ENCODE results near the gene SPATA12. TPM values are rescaled to one million over a fixed set of nuclear protein-coding genes. Genes with fewer than 3 reads are reported as not detected.

SPATA12 gene
- total and polyA plus RNA-seq, 12 donors = not detected

DNA sequence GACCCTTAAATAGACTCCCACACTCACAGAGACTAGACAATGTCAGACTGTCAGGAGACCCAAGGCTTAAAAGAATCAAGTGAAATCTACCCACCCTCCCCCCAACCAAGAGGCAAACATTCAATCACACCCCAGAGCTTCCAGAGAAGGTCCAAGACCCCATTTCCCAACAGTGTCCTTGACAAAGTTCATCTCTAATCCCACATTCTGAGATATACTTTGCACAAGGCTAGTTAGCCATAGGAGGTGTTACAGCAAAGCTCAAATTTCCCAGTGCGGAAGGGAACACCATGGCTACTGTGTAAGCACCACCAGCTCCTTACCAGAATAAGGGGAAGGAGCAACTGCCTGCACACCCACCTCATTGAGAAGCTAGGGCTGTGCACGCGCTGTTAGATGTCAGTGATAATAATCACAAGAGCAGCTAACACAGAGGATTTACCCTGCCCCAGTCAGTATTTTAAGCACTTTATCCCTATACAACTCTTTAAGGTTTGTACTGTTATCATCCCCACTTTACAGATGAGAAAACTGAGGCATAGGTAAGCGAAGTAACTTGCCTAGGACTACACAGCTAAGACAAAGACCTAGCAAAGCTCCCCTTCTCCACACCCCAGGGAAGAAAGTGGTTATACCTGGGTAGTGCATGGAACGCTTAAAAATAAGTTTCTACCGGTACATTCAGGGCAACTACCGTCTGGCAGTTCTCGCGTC, 17.3 kb downstream of the SPATA12 start:
- DNase-seq = no peak
- peak overlapping the region; percentile 52 to 85 (median 76) for H3K4me3 ChIP-seq
- peaks cover 0 to 15% (median 12%) of the 10 kb centered on the region in 9 donors for H3K4me1 ChIP-seq
- WGBS, 2 donors = 44 to 48% methylated on average over 9 of the region's 9 CpGs
- ATAC-seq = no peak
- no peaks in the 10 kb centered on the region for H3K9me3 ChIP-seq
- peak overlapping the region in 5 of 10 donors; percentile 16 to 58 (median 41) for H3K27ac ChIP-seq
- peaks cover 0 to 48% (median 0%) of the 10 kb centered on the region in 7 donors for H3K27me3 ChIP-seq
- TF ChIP-seq, protein P1, sequence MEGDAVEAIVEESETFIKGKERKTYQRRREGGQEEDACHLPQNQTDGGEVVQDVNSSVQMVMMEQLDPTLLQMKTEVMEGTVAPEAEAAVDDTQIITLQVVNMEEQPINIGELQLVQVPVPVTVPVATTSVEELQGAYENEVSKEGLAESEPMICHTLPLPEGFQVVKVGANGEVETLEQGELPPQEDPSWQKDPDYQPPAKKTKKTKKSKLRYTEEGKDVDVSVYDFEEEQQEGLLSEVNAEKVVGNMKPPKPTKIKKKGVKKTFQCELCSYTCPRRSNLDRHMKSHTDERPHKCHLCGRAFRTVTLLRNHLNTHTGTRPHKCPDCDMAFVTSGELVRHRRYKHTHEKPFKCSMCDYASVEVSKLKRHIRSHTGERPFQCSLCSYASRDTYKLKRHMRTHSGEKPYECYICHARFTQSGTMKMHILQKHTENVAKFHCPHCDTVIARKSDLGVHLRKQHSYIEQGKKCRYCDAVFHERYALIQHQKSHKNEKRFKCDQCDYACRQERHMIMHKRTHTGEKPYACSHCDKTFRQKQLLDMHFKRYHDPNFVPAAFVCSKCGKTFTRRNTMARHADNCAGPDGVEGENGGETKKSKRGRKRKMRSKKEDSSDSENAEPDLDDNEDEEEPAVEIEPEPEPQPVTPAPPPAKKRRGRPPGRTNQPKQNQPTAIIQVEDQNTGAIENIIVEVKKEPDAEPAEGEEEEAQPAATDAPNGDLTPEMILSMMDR (IDR thresholded peaks at IDR 0.05) = no peak
- intact Hi-C loops (cut with DNase I) = loop anchor here in 8 of 10 donors (5.0 to 10.0 kb wide), 4 partner anchors 70 to 85 kb away; no protein-coding TSS in a partner anchor
- no peaks in the 10 kb centered on the region for H3K36me3 ChIP-seq

DNA sequence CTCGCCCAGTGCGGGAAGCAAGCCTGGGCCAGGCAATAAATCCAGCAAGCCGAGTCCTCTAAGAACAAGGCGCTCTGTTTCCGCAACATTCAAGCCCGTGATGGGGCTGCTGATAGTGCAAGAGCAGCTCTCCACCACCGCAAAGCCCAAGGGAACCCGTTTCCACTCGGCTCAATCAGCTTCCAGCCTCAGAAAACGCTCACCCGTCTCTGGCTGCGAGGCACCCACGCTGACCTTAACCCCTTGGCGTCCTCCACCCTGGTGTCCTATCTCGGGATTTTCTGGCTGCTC, 17.8 kb downstream of the SPATA12 start:
- Histone ChIP-seq H3K9me3 (no peaks in the 10 kb centered on the region), H3K27ac (peak overlapping the region in 6 of 10 donors; percentile 16 to 58 (median 43)), H3K27me3 (peaks cover 0 to 48% (median 0%) of the 10 kb centered on the region in 7 donors), H3K36me3 (no peaks in the 10 kb centered on the region), H3K4me3 (peak overlapping the region; percentile 52 to 85 (median 76)), H3K4me1 (peaks cover 0 to 15% (median 12%) of the 10 kb centered on the region in 9 donors)
- peak; percentile 36 to 48 for DNase-seq
- 1 to 2% methylated on average over 15 of the region's 15 CpGs for WGBS, 2 donors
- TF ChIP-seq, protein P1 (IDR thresholded peaks at IDR 0.05) = no peak
- peak in 7 of 8 donors; percentile 36 to 76 (median 44) for ATAC-seq
- intact Hi-C loops (cut with DNase I) = loop anchor here in 8 of 10 donors (5.0 to 10.0 kb wide), 4 partner anchors 71 to 86 kb away; no protein-coding TSS in a partner anchor

DNA sequence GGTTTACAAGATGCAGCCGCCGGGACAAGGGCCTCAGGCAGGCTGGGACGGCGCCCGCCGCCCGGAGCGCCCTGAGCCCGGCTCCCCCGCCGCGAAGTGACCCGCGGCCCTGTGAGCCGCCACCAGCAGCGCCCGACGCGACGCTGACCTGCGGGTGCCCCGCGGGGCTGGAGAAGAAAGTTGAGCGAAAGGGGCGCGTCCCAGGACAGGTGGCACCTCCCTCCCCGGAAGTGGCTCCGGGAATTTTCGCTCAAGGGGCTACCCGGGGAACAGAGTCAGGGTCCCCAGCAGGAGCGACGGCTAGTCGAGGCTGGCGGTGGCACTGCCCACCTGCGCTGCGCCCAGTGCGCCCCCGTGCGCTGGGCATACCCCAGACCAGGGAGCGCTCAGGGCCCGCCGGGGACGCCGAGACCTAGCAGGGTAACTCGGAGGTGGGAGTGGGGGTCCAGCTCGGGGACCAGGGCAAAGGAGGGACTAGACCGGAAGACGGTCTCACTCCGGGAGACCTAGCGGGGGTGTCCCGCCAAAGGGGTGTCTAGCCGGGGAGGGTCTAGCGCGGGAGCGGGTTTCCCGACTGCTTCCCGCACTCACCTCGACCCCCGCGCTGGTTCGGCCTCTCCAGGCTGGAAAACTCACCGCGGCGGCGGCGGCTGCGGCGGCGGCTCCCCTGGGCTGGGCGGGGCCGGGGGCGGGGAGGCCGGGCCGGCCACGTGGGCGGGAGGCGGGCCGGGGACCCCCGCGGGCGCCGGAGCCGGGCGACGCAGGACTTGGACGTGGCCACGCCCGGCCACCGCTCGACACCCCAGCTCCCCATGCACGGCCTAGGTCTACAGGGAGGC, 18.4 kb downstream of the SPATA12 start:
- TF ChIP-seq, protein P1 (IDR thresholded peaks at IDR 0.05) = peak in 3 of 9 donors; percentile 7 to 35 (median 35)
- peaks cover 0 to 15% (median 12%) of the 10 kb centered on the region in 9 donors for H3K4me1 ChIP-seq
- DNase-seq (peak; percentile 19 to 44), ATAC-seq (peak; percentile 66 to 85 (median 76))
- no peaks in the 10 kb centered on the region for H3K9me3 ChIP-seq
- H3K4me3 ChIP-seq = peak overlapping the region; percentile 52 to 85 (median 76)
- intact Hi-C loops (cut with DNase I) = loop anchor here in 8 of 10 donors (5.0 to 10.0 kb wide), 4 partner anchors 72 to 87 kb away; no protein-coding TSS in a partner anchor
- H3K27me3 ChIP-seq = peaks cover 0 to 48% (median 0%) of the 10 kb centered on the region in 7 donors
- WGBS, 2 donors = 0 to 1% methylated on average over 88 to 91 of the region's 91 CpGs
- H3K36me3 ChIP-seq = no peaks in the 10 kb centered on the region
- H3K27ac ChIP-seq = peak overlapping the region in 7 of 10 donors; percentile 13 to 58 (median 41)

DNA sequence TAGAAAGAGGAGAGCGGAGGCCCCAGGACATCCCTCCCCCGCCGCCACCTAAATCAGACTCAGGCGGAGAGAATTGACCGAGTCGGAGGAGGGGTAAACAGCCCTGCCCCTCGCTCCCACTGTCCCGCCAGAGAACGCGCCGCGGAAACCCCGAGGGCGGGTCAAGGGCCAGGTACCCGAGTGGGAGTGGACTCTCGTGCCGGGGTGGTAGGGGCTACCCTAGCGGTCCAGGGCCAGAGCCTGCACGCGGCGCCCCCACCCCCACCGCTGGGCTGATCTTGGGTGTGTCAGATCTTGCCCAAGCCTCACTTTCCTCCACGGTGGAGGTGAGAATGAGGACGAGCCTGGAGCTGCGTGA, 19.0 kb downstream of the SPATA12 start:
- peak in 5 of 8 donors; percentile 11 to 24 (median 19) for ATAC-seq
- Histone ChIP-seq H3K9me3 (no peaks in the 10 kb centered on the region), H3K4me1 (peaks cover 0 to 15% (median 12%) of the 10 kb centered on the region in 9 donors), H3K36me3 (no peaks in the 10 kb centered on the region), H3K27me3 (peaks cover 0 to 48% (median 0%) of the 10 kb centered on the region in 7 donors), H3K27ac (peak overlapping the region in 1 of 10 donors; percentile 44), H3K4me3 (peak overlapping the region in 9 of 10 donors; percentile 52 to 85 (median 76))
- DNase-seq = no peak
- TF ChIP-seq, protein P1 (IDR thresholded peaks at IDR 0.05) = no peak
- intact Hi-C loops (cut with DNase I) = loop anchor here in 8 of 10 donors (5.0 to 10.0 kb wide), 4 partner anchors 72 to 87 kb away; no protein-coding TSS in a partner anchor
- 6 to 17% methylated on average over 25 of the region's 25 CpGs for WGBS, 2 donors

Data from heart right ventricle (tissue), 16 donors.